Measurements from ENCODE around the gene HOXA5.

DNA sequence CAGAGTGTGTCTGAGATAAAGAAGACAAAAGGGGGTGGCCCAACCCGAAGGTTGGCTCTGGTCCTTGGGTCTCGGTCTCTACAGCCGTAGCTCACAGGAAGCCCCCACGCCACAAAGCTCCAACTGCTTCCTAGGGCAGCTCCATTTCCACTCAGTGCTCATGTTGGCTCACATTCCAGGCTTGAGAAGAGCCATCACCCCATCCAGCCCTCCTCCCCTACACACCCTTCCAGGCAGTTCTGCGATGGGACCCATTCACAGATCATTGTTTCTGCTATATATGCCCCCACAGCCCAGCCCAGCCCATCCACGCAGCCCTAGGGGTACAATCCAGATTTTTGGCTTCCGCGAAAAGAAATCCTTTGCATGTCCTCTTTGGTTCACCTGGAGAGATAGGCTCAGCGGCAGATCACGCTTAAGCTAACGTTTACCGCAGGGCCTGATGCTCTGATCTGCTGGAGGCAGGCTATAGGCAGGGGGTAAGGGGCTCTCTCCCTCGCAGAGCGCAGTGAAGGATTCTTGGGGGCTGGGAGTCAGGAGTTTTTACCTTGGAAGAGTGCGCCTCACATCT, 47.8 kb upstream of the HOXA5 start:
- TF ChIP-seq, protein P1, sequence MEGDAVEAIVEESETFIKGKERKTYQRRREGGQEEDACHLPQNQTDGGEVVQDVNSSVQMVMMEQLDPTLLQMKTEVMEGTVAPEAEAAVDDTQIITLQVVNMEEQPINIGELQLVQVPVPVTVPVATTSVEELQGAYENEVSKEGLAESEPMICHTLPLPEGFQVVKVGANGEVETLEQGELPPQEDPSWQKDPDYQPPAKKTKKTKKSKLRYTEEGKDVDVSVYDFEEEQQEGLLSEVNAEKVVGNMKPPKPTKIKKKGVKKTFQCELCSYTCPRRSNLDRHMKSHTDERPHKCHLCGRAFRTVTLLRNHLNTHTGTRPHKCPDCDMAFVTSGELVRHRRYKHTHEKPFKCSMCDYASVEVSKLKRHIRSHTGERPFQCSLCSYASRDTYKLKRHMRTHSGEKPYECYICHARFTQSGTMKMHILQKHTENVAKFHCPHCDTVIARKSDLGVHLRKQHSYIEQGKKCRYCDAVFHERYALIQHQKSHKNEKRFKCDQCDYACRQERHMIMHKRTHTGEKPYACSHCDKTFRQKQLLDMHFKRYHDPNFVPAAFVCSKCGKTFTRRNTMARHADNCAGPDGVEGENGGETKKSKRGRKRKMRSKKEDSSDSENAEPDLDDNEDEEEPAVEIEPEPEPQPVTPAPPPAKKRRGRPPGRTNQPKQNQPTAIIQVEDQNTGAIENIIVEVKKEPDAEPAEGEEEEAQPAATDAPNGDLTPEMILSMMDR (IDR thresholded peaks at IDR 0.05): no peak
- TF ChIP-seq ZFX (IDR thresholded peaks at IDR 0.05; ENCODE audit: borderline replicate concordance): no peak

Data from 22Rv1 (cell line).